H9 (cell line): ENCODE results near the gene XIRP1. TPM values are rescaled to one million over a fixed set of nuclear protein-coding genes. Genes with fewer than 3 reads are reported as not detected.

Source experiments
- DNase-seq: peaks from one replicate; pipeline ENCODE4 v3.0.0-alpha.2; 2017
- H2AFZ ChIP-seq: one replicate; pipeline ENCODE4 v1.6.1; 2013; ENCODE audit warnings: mild to moderate bottlenecking, low read length, control low read depth, moderate library complexity
- H2AK5ac ChIP-seq: 2 replicates; pipeline ENCODE4 v1.6.1; 2013; ENCODE audit warnings: low read length, control low read depth, mixed read lengths; ENCODE audit not compliant: insufficient read length
- H2BK120ac ChIP-seq: one replicate; pipeline ENCODE4 v1.6.1; 2013; ENCODE audit warnings: low read depth, mild to moderate bottlenecking, low read length, control low read depth, inconsistent platforms; ENCODE audit not compliant: poor library complexity, severe bottlenecking
- H2BK12ac ChIP-seq: 2 replicates; pipeline ENCODE4 v1.6.1; 2013; ENCODE audit warnings: low read length, control low read depth, mixed read lengths, low read depth; ENCODE audit not compliant: insufficient read length
- H2BK15ac ChIP-seq: 2 replicates; pipeline ENCODE4 v1.6.1; 2013; ENCODE audit warnings: low read depth, low read length, control low read depth
- H2BK20ac ChIP-seq: one replicate; pipeline ENCODE4 v1.6.1; 2013; ENCODE audit warnings: low read depth, mild to moderate bottlenecking, low read length, control low read depth, inconsistent platforms; ENCODE audit not compliant: poor library complexity, severe bottlenecking
- H2BK5ac ChIP-seq: 2 replicates; pipeline ENCODE4 v1.6.1; 2013; ENCODE audit warnings: low read length, control low read depth, mixed read lengths; ENCODE audit not compliant: insufficient read length
- H3K14ac ChIP-seq: 2 replicates; pipeline ENCODE4 v1.6.1; 2013; ENCODE audit warnings: low read length, control low read depth; ENCODE audit not compliant: insufficient read depth
- H3K18ac ChIP-seq: 2 replicates; pipeline ENCODE4 v1.6.1; 2013; ENCODE audit warnings: low read depth, mild to moderate bottlenecking, mixed read lengths, low read length, control low read depth; ENCODE audit not compliant: insufficient read length
- H3K23ac ChIP-seq: 2 replicates; pipeline ENCODE4 v1.6.1; 2013; ENCODE audit warnings: low read length, control low read depth, mixed read lengths, low read depth; ENCODE audit not compliant: insufficient read length
- H3K23me2 ChIP-seq: 2 replicates; pipeline ENCODE4 v1.6.1; 2013; ENCODE audit warnings: low read depth, mild to moderate bottlenecking, mixed read lengths, low read length, control low read depth; ENCODE audit not compliant: insufficient read length, poor library complexity, severe bottlenecking
- H3K27ac ChIP-seq: 2 replicates; pipeline ENCODE4 v1.5.1; 2013; ENCODE audit warnings: low read length, control low read depth, mixed read lengths, low read depth; ENCODE audit not compliant: insufficient read length
- H3K27me3 ChIP-seq: 2 replicates; pipeline ENCODE4 v1.6.1; 2013; ENCODE audit warnings: low read length, control low read depth, inconsistent platforms; ENCODE audit not compliant: insufficient read depth
- H3K4ac ChIP-seq: 2 replicates; pipeline ENCODE4 v1.6.1; 2013; ENCODE audit warnings: low read depth, mild to moderate bottlenecking, control low read depth, inconsistent platforms, low read length, moderate library complexity
- H3K4me1 ChIP-seq: 2 replicates; pipeline ENCODE4 v1.6.1; 2013; ENCODE audit warnings: low read length, control low read depth, inconsistent platforms; ENCODE audit not compliant: insufficient read depth
- H3K4me2 ChIP-seq: 2 replicates; pipeline ENCODE4 v1.6.1; 2013; ENCODE audit warnings: low read length, control low read depth, mixed read lengths; ENCODE audit not compliant: insufficient read length, insufficient read depth
- H3K56ac ChIP-seq: 2 replicates; pipeline ENCODE4 v1.6.1; 2013; ENCODE audit warnings: low read depth, mild to moderate bottlenecking, mixed read lengths, low read length, control low read depth; ENCODE audit not compliant: insufficient read length
- H3K79me1 ChIP-seq: 2 replicates; pipeline ENCODE4 v1.6.1; 2013; ENCODE audit warnings: low read depth, mild to moderate bottlenecking, moderate library complexity, low read length, control low read depth, inconsistent platforms; ENCODE audit not compliant: insufficient read depth, poor library complexity, severe bottlenecking
- H3K79me2 ChIP-seq: 2 replicates; pipeline ENCODE4 v1.6.1; 2013; ENCODE audit warnings: low read length, control low read depth, inconsistent platforms; ENCODE audit not compliant: insufficient read depth
- H3K9ac ChIP-seq: 2 replicates; pipeline ENCODE4 v1.6.1; 2013; ENCODE audit warnings: low read length, control low read depth, mixed read lengths; ENCODE audit not compliant: insufficient read length; ENCODE audit errors: extremely low read depth
- H3K9me3 ChIP-seq: one replicate; pipeline ENCODE4 v1.6.1; 2013; ENCODE audit warnings: low read depth, low read length, inconsistent platforms; ENCODE audit not compliant: control insufficient read depth
- H3T11ph ChIP-seq: one replicate; pipeline ENCODE4 v1.6.1; 2013; ENCODE audit warnings: mild to moderate bottlenecking, low read length, control low read depth, inconsistent platforms
- H4K20me1 ChIP-seq: one replicate; pipeline ENCODE4 v1.6.1; 2013; ENCODE audit not compliant: control insufficient read depth, insufficient read length, insufficient read depth
- H4K5ac ChIP-seq: 2 replicates; pipeline ENCODE4 v1.6.1; 2013; ENCODE audit warnings: low read depth, mild to moderate bottlenecking, mixed read lengths, low read length, control low read depth; ENCODE audit not compliant: insufficient read length
- H4K8ac ChIP-seq: replicated peaks from 2 replicates; pipeline ENCODE4 v1.6.1; 2013; ENCODE audit warnings: low read length, control low read depth, mixed read lengths, low read depth; ENCODE audit not compliant: insufficient read length
- H4K91ac ChIP-seq: 2 replicates; pipeline ENCODE4 v1.6.1; 2013; ENCODE audit warnings: low read depth, mild to moderate bottlenecking, moderate library complexity, mixed read lengths, low read length, control low read depth; ENCODE audit not compliant: insufficient read length
- H3K27ac Mint-ChIP-seq, 3 experiments: 2 replicates in 2 of 3; 3 replicates in 1 of 3; pipeline ENCODE4 v1.8.0; 2020 to 2021; ENCODE audit warnings: mixed read lengths in 3 of 3, mild to moderate bottlenecking in 1 of 3, moderate library complexity in 1 of 3
- H3K27me3 Mint-ChIP-seq: 2 replicates; pipeline ENCODE4 v1.8.0; 2021; ENCODE audit warnings: low read depth, mild to moderate bottlenecking, moderate library complexity, mixed read lengths
- H3K36me3 Mint-ChIP-seq, 3 experiments: 2 replicates in 2 of 3; 3 replicates in 1 of 3; pipeline ENCODE4 v1.8.0; 2020 to 2021; ENCODE audit warnings: low read depth in 3 of 3, mixed read lengths in 3 of 3; ENCODE audit not compliant: insufficient read depth in 1 of 3
- H3K4me1 Mint-ChIP-seq, 2 experiments: 2 replicates each; pipeline ENCODE4 v1.8.0; 2020; ENCODE audit warnings: mixed read lengths in 2 of 2
- H3K4me3 Mint-ChIP-seq, 2 experiments: 2 replicates in 1 of 2; 3 replicates in 1 of 2; pipeline ENCODE4 v1.8.0; 2020 to 2021; ENCODE audit warnings: mild to moderate bottlenecking in 2 of 2, mixed read lengths in 2 of 2, moderate library complexity in 1 of 2
- H3K9me3 Mint-ChIP-seq, 2 experiments: 2 replicates in 1 of 2; 3 replicates in 1 of 2; pipeline ENCODE4 v1.8.0; 2020; ENCODE audit warnings: mild to moderate bottlenecking in 2 of 2, mixed read lengths in 2 of 2, moderate library complexity in 1 of 2
- total RNA-seq: library from RNA; stranded (reverse); gene quantifications from 2 replicates; pipeline ENCODE4 v1.2.1, GENCODE V29; 2021
- TF ChIP-seq, protein P1 (sequence below): fragments of 200-600 bp; sonication (generic); conservative IDR thresholded peaks from 3 replicates; pipeline ENCODE4 v1.8.0; 2021; ENCODE audit warnings: antibody characterized with exemption, mild to moderate bottlenecking

XIRP1 gene
- total RNA-seq, 1 experiment from 2014 or later = not detected

DNA sequence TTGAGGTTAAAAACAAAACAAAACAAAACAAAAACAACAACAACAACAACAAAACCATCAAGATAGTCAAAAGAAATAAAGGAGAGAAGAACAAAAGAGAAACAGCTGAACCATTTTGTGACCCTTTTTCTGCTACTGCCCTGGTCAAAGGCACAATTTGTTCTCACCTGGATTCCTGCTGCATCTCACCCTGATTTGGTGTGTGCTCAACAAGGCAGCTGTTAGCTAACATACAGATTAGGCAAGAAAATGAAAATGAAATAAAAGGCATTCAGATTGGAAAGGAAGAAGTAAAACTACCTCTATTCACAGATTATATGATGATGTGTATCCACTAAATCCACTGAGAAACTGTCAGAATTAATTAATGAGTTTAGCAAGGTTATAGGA lies 28.7 kb upstream of the XIRP1 start:
- Histone ChIP-seq H4K8ac (no peak overlapping the region), H2BK15ac (no peak overlapping the region), H3K27me3 (no peaks in the 10 kb centered on the region), H2BK120ac (no peak overlapping the region), H3K9me3 (no peaks in the 10 kb centered on the region), H3K79me1 (no peaks in the 10 kb centered on the region), H3K27ac (no peak overlapping the region), H4K91ac (no peak overlapping the region), H3K23ac (no peak overlapping the region), H3K56ac (no peak overlapping the region), H2AFZ (no peak overlapping the region), H2BK5ac (no peak overlapping the region), H3K4ac (no peak overlapping the region), H3T11ph (no peak overlapping the region), H3K4me1 (no peaks in the 10 kb centered on the region), H3K79me2 (no peaks in the 10 kb centered on the region), H3K23me2 (no peaks in the 10 kb centered on the region), H3K18ac (no peak overlapping the region), H3K4me2 (no peak overlapping the region), H2AK5ac (no peak overlapping the region), H2BK12ac (no peak overlapping the region), H4K5ac (no peak overlapping the region), H3K9ac (no peak overlapping the region), H3K14ac (no peak overlapping the region), H4K20me1 (no peaks in the 10 kb centered on the region), H2BK20ac (no peak overlapping the region)
- TF ChIP-seq, protein P1, sequence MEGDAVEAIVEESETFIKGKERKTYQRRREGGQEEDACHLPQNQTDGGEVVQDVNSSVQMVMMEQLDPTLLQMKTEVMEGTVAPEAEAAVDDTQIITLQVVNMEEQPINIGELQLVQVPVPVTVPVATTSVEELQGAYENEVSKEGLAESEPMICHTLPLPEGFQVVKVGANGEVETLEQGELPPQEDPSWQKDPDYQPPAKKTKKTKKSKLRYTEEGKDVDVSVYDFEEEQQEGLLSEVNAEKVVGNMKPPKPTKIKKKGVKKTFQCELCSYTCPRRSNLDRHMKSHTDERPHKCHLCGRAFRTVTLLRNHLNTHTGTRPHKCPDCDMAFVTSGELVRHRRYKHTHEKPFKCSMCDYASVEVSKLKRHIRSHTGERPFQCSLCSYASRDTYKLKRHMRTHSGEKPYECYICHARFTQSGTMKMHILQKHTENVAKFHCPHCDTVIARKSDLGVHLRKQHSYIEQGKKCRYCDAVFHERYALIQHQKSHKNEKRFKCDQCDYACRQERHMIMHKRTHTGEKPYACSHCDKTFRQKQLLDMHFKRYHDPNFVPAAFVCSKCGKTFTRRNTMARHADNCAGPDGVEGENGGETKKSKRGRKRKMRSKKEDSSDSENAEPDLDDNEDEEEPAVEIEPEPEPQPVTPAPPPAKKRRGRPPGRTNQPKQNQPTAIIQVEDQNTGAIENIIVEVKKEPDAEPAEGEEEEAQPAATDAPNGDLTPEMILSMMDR = no peak
- H3K4me3 Mint-ChIP-seq = no peak overlapping the region
- H3K9me3 Mint-ChIP-seq = no peaks in the 10 kb centered on the region
- H3K27ac Mint-ChIP-seq = no peak overlapping the region
- H3K36me3 Mint-ChIP-seq = no peaks in the 10 kb centered on the region; a peak in 1 of 7 replicates
- no peak for DNase-seq
- no peaks in the 10 kb centered on the region for H3K4me1 Mint-ChIP-seq
- H3K27me3 Mint-ChIP-seq = peaks cover 11% of the 10 kb centered on the region; the same call in 1 of the 2 replicates
